ENCODE measurements around the gene KAT14. TPM values are rescaled to one million over a fixed set of nuclear protein-coding genes. Genes with fewer than 3 reads are reported as not detected.
"Not testable (repeated sequence)": the region's sequence is repeated elsewhere in the genome, so short reads cannot be mapped to it uniquely, and the experiment has no call there.

KAT14 gene
- total and polyA plus RNA-seq, 7 experiments from 2014 or later: 12.3 to 26.7 (median 18.8) TPM

GRCh38 chr20:18128574-18128973, 9.1 kb upstream of the KAT14 start:
- H3K4me3 ChIP-seq (ENCODE audit: low read length); CTCF ChIA-PET; H3K4me1 ChIP-seq (ENCODE audit: control insufficient read depth in 2 of 2, insufficient read depth in 2 of 2, low read length in 2 of 2); H3K27ac ChIP-seq (ENCODE audit: low read depth, low read length); POLR2A ChIA-PET; H3K9me3 ChIP-seq (ENCODE audit: control insufficient read depth in 2 of 3, low read length in 3 of 3); H3K27me3 ChIP-seq (ENCODE audit: control insufficient read depth in 2 of 2, insufficient read depth in 2 of 2, low read length in 2 of 2); H3K36me3 Mint-ChIP-seq; H3K36me3 ChIP-seq (ENCODE audit: control insufficient read depth in 2 of 3, insufficient read depth in 3 of 3, low read length in 3 of 3); ATAC-seq; intact Hi-C loops (cut with micrococcal nuclease); H3K4me1 Mint-ChIP-seq: not testable (repeated sequence)
- peak overlapping the region in 3 of 10 donors; percentile 5 to 15 (median 8) for H3K4me3 Mint-ChIP-seq
- H3K27me3 Mint-ChIP-seq: peaks cover 0 to 21% (median 0%) of the 10 kb centered on the region in 5 donors
- H3K27ac Mint-ChIP-seq: peak overlapping the region in 8 of 9 donors; percentile 5 to 91 (median 34)
- DNase-seq: peak in 5 of 9 donors; percentile 8 to 30 (median 12)
- H3K9me3 Mint-ChIP-seq: peaks cover 0 to 15% (median 6%) of the 10 kb centered on the region in 11 donors

GRCh38 chr20:18132663-18133062, 5.0 kb upstream of the KAT14 start:
- no peak for ATAC-seq
- intact Hi-C loops (cut with micrococcal nuclease): loop anchor here in 1 of 2 donors (10.0 kb wide), 2 partner anchors 628 to 662 kb away; no protein-coding TSS in a partner anchor
- POLR2A ChIA-PET: no interaction called here

GRCh38 chr20:18133962-18134361, 3.7 kb upstream of the KAT14 start:
- Mint-ChIP-seq H3K27me3 (peaks cover 0 to 13% (median 0%) of the 10 kb centered on the region in 5 donors), H3K27ac (peak overlapping the region in 1 of 9 donors; percentile 1), H3K4me3 (no peak overlapping the region), H3K4me1 (peaks cover 6 to 13% (median 10%) of the 10 kb centered on the region in 7 donors), H3K9me3 (peaks cover 0 to 6% (median 0%) of the 10 kb centered on the region in 11 donors), H3K36me3 (peaks cover 0 to 8% (median 0%) of the 10 kb centered on the region in 5 donors)
- intact Hi-C loops (cut with micrococcal nuclease): loop anchor here in 1 of 2 donors (10.0 kb wide), 2 partner anchors 629 to 661 kb away; no protein-coding TSS in a partner anchor
- H3K27me3 ChIP-seq (ENCODE audit: control insufficient read depth in 2 of 2, insufficient read depth in 2 of 2, low read length in 2 of 2): no peaks in the 10 kb centered on the region
- no peak for ATAC-seq
- no peak for DNase-seq
- peaks cover 3 to 6% of the 10 kb centered on the region in 2 donors for H3K4me1 ChIP-seq (ENCODE audit: control insufficient read depth in 2 of 2, insufficient read depth in 2 of 2, low read length in 2 of 2)
- H3K36me3 ChIP-seq (ENCODE audit: control insufficient read depth in 2 of 3, insufficient read depth in 3 of 3, low read length in 3 of 3): no peaks in the 10 kb centered on the region
- H3K9me3 ChIP-seq (ENCODE audit: control insufficient read depth in 2 of 3, low read length in 3 of 3): no peaks in the 10 kb centered on the region
- no peak overlapping the region for H3K27ac ChIP-seq (ENCODE audit: low read depth, low read length)
- ChIA-PET CTCF (interaction anchor here (0.6 kb wide), 1 partner anchor 355 kb away, joined by 4 read pairs; no protein-coding TSS in a partner anchor), POLR2A (no interaction called here)
- H3K4me3 ChIP-seq (ENCODE audit: low read length): no peak overlapping the region

More at GRCh38 chr20:18132663-18133062, 5.0 kb upstream of the KAT14 start:
- H3K27ac ChIP-seq (ENCODE audit: low read depth, low read length): no peak overlapping the region
- DNase-seq: no peak
- H3K27me3 ChIP-seq (ENCODE audit: control insufficient read depth in 2 of 2, insufficient read depth in 2 of 2, low read length in 2 of 2): no peaks in the 10 kb centered on the region
- peaks cover 0 to 12% (median 6%) of the 10 kb centered on the region in 11 donors for H3K9me3 Mint-ChIP-seq
- no peak overlapping the region for H3K27ac Mint-ChIP-seq
- H3K4me3 ChIP-seq (ENCODE audit: low read length): no peak overlapping the region
- H3K4me1 Mint-ChIP-seq: peaks cover 6 to 15% (median 12%) of the 10 kb centered on the region in 7 donors
- no peaks in the 10 kb centered on the region for H3K4me1 ChIP-seq (ENCODE audit: control insufficient read depth in 2 of 2, insufficient read depth in 2 of 2, low read length in 2 of 2)
- no peak overlapping the region for H3K4me3 Mint-ChIP-seq
- peaks cover 0 to 13% (median 0%) of the 10 kb centered on the region in 5 donors for H3K27me3 Mint-ChIP-seq
- CTCF ChIA-PET: no interaction called here
- H3K36me3 ChIP-seq (ENCODE audit: control insufficient read depth in 2 of 3, insufficient read depth in 3 of 3, low read length in 3 of 3): no peaks in the 10 kb centered on the region
- no peaks in the 10 kb centered on the region for H3K9me3 ChIP-seq (ENCODE audit: control insufficient read depth in 2 of 3, low read length in 3 of 3)
- peaks cover 0 to 9% (median 0%) of the 10 kb centered on the region in 5 donors for H3K36me3 Mint-ChIP-seq

- Mint-ChIP-seq H3K4me3 (peak overlapping the region; percentile 76 to 92 (median 88)), H3K36me3 (peaks cover 4 to 14% (median 9%) of the 10 kb centered on the region in 5 donors), H3K4me1 (peaks cover 25 to 45% (median 31%) of the 10 kb centered on the region in 7 donors), H3K27ac (peak overlapping the region; percentile 9 to 92 (median 76)), H3K27me3 (peaks cover 0 to 4% (median 0%) of the 10 kb centered on the region in 5 donors), H3K9me3 (no peaks in the 10 kb centered on the region)
- no peak for ATAC-seq
- no peaks in the 10 kb centered on the region for H3K9me3 ChIP-seq (ENCODE audit: control insufficient read depth in 2 of 3, low read length in 3 of 3)
- peaks cover 0 to 8% (median 0%) of the 10 kb centered on the region in 3 experiments for H3K36me3 ChIP-seq (ENCODE audit: control insufficient read depth in 2 of 3, insufficient read depth in 3 of 3, low read length in 3 of 3)
- peaks cover 13 to 15% of the 10 kb centered on the region in 2 donors for H3K4me1 ChIP-seq (ENCODE audit: control insufficient read depth in 2 of 2, insufficient read depth in 2 of 2, low read length in 2 of 2)
- ChIA-PET CTCF (interaction anchor here (0.6 to 0.9 kb wide), 2 partner anchors 149 to 565 kb away, joined by 4 to 5 read pairs; no protein-coding TSS in a partner anchor), POLR2A (interaction anchor here (0.6 to 2.0 kb wide), 12 partner anchors 8 to 1914 kb away, joined by 3 to 23 read pairs (median 4); partner anchors contain the start of genes CFAP61, CRNKL1, SEC23B and SNX5)
- peak overlapping the region; percentile 89 for H3K27ac ChIP-seq (ENCODE audit: low read depth, low read length)
- intact Hi-C loops (cut with micrococcal nuclease): loop anchor here (1.0 to 10.0 kb wide), 6 partner anchors 569 to 1915 kb away; partner anchors contain the start of genes SNRPB2 (in 2 of the 2), CFAP61 (in 1 of the 2), CRNKL1 (in 1 of the 2) and NAA20 (in 1 of the 2)
- no peaks in the 10 kb centered on the region for H3K27me3 ChIP-seq (ENCODE audit: control insufficient read depth in 2 of 2, insufficient read depth in 2 of 2, low read length in 2 of 2)
- peak overlapping the region; percentile 99 for H3K4me3 ChIP-seq (ENCODE audit: low read length)
- DNase-seq: no peak
Measured at GRCh38 chr20:18138266-18138582, 561 bp downstream of the KAT14 start.

- Mint-ChIP-seq H3K4me3 (peak overlapping the region; percentile 76 to 92 (median 88)), H3K36me3 (peaks cover 4 to 14% (median 9%) of the 10 kb centered on the region in 5 donors), H3K9me3 (no peaks in the 10 kb centered on the region), H3K27me3 (peaks cover 0 to under 1% (median 0%) of the 10 kb centered on the region in 5 donors), H3K4me1 (peaks cover 25 to 48% (median 31%) of the 10 kb centered on the region in 7 donors), H3K27ac (peak overlapping the region; percentile 9 to 92 (median 76))
- CTCF ChIA-PET: interaction anchor here (0.9 kb wide), 1 partner anchor 148 kb away, joined by 5 read pairs; no protein-coding TSS in a partner anchor
- Histone ChIP-seq H3K4me1 (ENCODE audit: control insufficient read depth in 2 of 2, insufficient read depth in 2 of 2, low read length in 2 of 2) (peaks cover 13 to 15% of the 10 kb centered on the region in 2 donors), H3K9me3 (ENCODE audit: control insufficient read depth in 2 of 3, low read length in 3 of 3) (no peaks in the 10 kb centered on the region), H3K27me3 (ENCODE audit: control insufficient read depth in 2 of 2, insufficient read depth in 2 of 2, low read length in 2 of 2) (no peaks in the 10 kb centered on the region), H3K4me3 (ENCODE audit: low read length) (peak overlapping the region; percentile 99), H3K27ac (ENCODE audit: low read depth, low read length) (peak overlapping the region; percentile 89), H3K36me3 (ENCODE audit: control insufficient read depth in 2 of 3, insufficient read depth in 3 of 3, low read length in 3 of 3) (peaks cover 0 to 11% (median 0%) of the 10 kb centered on the region in 3 experiments)
- ATAC-seq (no peak), DNase-seq (no peak)
- intact Hi-C loops (cut with micrococcal nuclease): loop anchor here (1.0 to 10.0 kb wide), 6 partner anchors 570 to 1914 kb away; partner anchors contain the start of genes SNRPB2 (in 2 of the 2), CFAP61 (in 1 of the 2), CRNKL1 (in 1 of the 2) and NAA20 (in 1 of the 2)
- POLR2A ChIA-PET: interaction anchor here (0.6 to 2.0 kb wide), 10 partner anchors 7 to 1914 kb away, joined by 3 to 23 read pairs (median 4); partner anchors contain the start of genes CFAP61, CRNKL1, SEC23B and SNX5
Measured at GRCh38 chr20:18138639-18139583, 1.2 kb downstream of the KAT14 start.

- ATAC-seq (no peak), DNase-seq (no peak)
- Histone ChIP-seq H3K27me3 (ENCODE audit: control insufficient read depth in 2 of 2, insufficient read depth in 2 of 2, low read length in 2 of 2) (no peaks in the 10 kb centered on the region), H3K27ac (ENCODE audit: low read depth, low read length) (no peak overlapping the region), H3K4me1 (ENCODE audit: control insufficient read depth in 2 of 2, insufficient read depth in 2 of 2, low read length in 2 of 2) (peaks cover 13 to 15% of the 10 kb centered on the region in 2 donors), H3K9me3 (ENCODE audit: control insufficient read depth in 2 of 3, low read length in 3 of 3) (no peaks in the 10 kb centered on the region), H3K4me3 (ENCODE audit: low read length) (no peak overlapping the region), H3K36me3 (ENCODE audit: control insufficient read depth in 2 of 3, insufficient read depth in 3 of 3, low read length in 3 of 3) (peaks cover 0 to 20% (median 0%) of the 10 kb centered on the region in 3 experiments)
- no peaks in the 10 kb centered on the region for H3K9me3 Mint-ChIP-seq
- CTCF ChIA-PET: no interaction called here
- H3K27me3 Mint-ChIP-seq: no peaks in the 10 kb centered on the region
- H3K27ac Mint-ChIP-seq: peak overlapping the region in 7 of 9 donors; percentile 4 to 76 (median 51)
- peak overlapping the region; percentile 4 to 92 (median 84) for H3K4me3 Mint-ChIP-seq
- peaks cover 8 to 19% (median 12%) of the 10 kb centered on the region in 5 donors for H3K36me3 Mint-ChIP-seq
- POLR2A ChIA-PET: no interaction called here
- intact Hi-C loops (cut with micrococcal nuclease): loop anchor here (2.0 to 10.0 kb wide), 5 partner anchors 635 to 1913 kb away; partner anchors contain the start of genes SNRPB2 (in 2 of the 2), CFAP61 (in 1 of the 2), CRNKL1 (in 1 of the 2) and NAA20 (in 1 of the 2)
- H3K4me1 Mint-ChIP-seq: peaks cover 27 to 56% (median 37%) of the 10 kb centered on the region in 7 donors
Measured at GRCh38 chr20:18139832-18140231, 2.2 kb downstream of the KAT14 start.

All from naive thymus-derived CD4-positive, alpha-beta T cell (primary cell).